Umbilical cord (tissue), 1 donor: Measurements from ENCODE around the gene FAM98B. TPM values are rescaled to one million over a fixed set of nuclear protein-coding genes. Genes with fewer than 3 reads are reported as not detected.

Experiments used
- total RNA-seq: library from RNA; depleted of rRNA; stranded (reverse); fragments of >200 nt; gene quantifications from one replicate; pipeline ENCODE4 v1.2.3, GENCODE V29; 2014; ENCODE audit warnings: low replicate concordance; ENCODE audit not compliant: insufficient read depth

Gene FAM98B
- total RNA-seq, 1 donor from 2014 or later = 33.0 TPM

Other genes with a start within 250 kb of the FAM98B start
- 74.9 TPM for gene SPRED1, start 201.3 kb upstream of the FAM98B start, total RNA-seq
- gene RASGRP1, start 110.7 kb downstream of the FAM98B start, total RNA-seq = 4.6 TPM